ENCODE data around the gene METTL25B. TPM values are rescaled to one million over a fixed set of nuclear protein-coding genes. Genes with fewer than 3 reads are reported as not detected.

Gene METTL25B
- total RNA-seq, 1 experiment from 2014 or later = 10.4 TPM

DNA sequence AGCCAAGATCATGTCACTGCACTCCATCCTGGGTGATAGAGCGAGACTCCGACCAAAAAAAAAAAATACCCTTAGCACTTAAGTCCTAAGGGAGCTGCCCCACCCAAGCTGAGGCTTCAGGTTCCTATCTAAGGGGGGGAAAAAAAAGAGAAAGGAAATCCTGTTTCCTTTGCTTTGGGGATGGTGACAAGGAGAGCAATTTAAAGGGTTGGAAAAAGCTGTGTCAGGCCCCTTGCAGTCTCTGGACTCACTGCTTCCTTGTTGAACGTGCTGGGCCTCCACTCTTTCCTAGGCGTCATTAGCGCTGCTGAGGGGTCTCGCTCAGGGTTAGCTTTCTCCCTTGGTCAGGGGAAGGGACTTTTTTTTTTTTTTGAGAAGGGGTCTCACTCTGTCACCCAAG, 57.2 kb downstream of the METTL25B start:
- TF ChIP-seq EZH2 (IDR thresholded peaks at IDR 0.05; ENCODE audit: low read length, unreplicated experiment) = no peak
- TF ChIP-seq EZH2phosphoT487 (IDR thresholded peaks at IDR 0.05; ENCODE audit: borderline replicate concordance, low read length) = no peak
- TF ChIP-seq, protein P1, sequence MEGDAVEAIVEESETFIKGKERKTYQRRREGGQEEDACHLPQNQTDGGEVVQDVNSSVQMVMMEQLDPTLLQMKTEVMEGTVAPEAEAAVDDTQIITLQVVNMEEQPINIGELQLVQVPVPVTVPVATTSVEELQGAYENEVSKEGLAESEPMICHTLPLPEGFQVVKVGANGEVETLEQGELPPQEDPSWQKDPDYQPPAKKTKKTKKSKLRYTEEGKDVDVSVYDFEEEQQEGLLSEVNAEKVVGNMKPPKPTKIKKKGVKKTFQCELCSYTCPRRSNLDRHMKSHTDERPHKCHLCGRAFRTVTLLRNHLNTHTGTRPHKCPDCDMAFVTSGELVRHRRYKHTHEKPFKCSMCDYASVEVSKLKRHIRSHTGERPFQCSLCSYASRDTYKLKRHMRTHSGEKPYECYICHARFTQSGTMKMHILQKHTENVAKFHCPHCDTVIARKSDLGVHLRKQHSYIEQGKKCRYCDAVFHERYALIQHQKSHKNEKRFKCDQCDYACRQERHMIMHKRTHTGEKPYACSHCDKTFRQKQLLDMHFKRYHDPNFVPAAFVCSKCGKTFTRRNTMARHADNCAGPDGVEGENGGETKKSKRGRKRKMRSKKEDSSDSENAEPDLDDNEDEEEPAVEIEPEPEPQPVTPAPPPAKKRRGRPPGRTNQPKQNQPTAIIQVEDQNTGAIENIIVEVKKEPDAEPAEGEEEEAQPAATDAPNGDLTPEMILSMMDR (conservative IDR thresholded peaks at IDR 0.05; ENCODE audit: low read depth, low read length) = no peak
- DNase-seq (no peak), ATAC-seq (no peak)
- CTCF ChIA-PET = interaction anchor here (0.6 to 0.8 kb wide), 2 partner anchors 16 to 96 kb away, joined by 3 read pairs; no protein-coding TSS in a partner anchor
- Histone ChIP-seq H3K9me3 (ENCODE audit: low read length) (no peaks in the 10 kb centered on the region), H4K20me1 (ENCODE audit: low read length) (0 out of 2 replicates have a peak, but pooled peaks cover 3% of the 10 kb centered on the region), H3K9me2 (replicated peaks; ENCODE audit: low read length) (no peaks in the 10 kb centered on the region), H3K36me3 (ENCODE audit: low read depth, low read length) (peaks cover 57% of the 10 kb centered on the region), H3K4me3 (ENCODE audit: low read length) (no peak overlapping the region), H3K27me3 (ENCODE audit: low read length) (no peaks in the 10 kb centered on the region), H2AFZ (ENCODE audit: low read length) (no peak overlapping the region), H3K79me2 (ENCODE audit: low read length) (peaks cover 54% of the 10 kb centered on the region), H3K27ac (ENCODE audit: low read length) (no peak overlapping the region), H3K9ac (ENCODE audit: low read length) (no peak overlapping the region), H3F3A (ENCODE audit: low read length, unreplicated experiment) (no peaks in the 10 kb centered on the region), H3K4me1 (ENCODE audit: insufficient read depth, low read length) (no peaks in the 10 kb centered on the region), H3K4me2 (ENCODE audit: low read length) (no peak overlapping the region)
- BruUV-seq (replicated peaks) = no TSS peak
- intact Hi-C loops (cut with micrococcal nuclease) = no loop called here
- POLR2A ChIA-PET (ENCODE audit: unreplicated experiment) = no interaction called here

Other genes with a start within 250 kb of the METTL25B start
- gene MEF2D, start 227.7 kb upstream of the METTL25B start, total RNA-seq (2014; rRNA removed) = 17.3 and 27.4 TPM in 2 replicates
- gene IQGAP3, start 155.9 kb upstream of the METTL25B start, total RNA-seq (2014; rRNA removed) = 54.3 and 77.3 TPM in 2 replicates
- not detected in 2 replicates for gene TTC24, start 148.7 kb upstream of the METTL25B start, total RNA-seq (2014; rRNA removed)
- gene NAXE, start 136.7 kb upstream of the METTL25B start, total RNA-seq (2014; rRNA removed) = 237 and 261 TPM in 2 replicates
- 37.3 and 73.7 TPM in 2 replicates for gene GPATCH4, start 127.0 kb upstream of the METTL25B start, total RNA-seq (2014; rRNA removed)
- 1.1 TPM in 1 of 2 replicates, not detected in the other for gene HAPLN2, start 109.1 kb upstream of the METTL25B start, total RNA-seq (2014; rRNA removed)
- not detected in 2 replicates for gene BCAN, start 86.4 kb upstream of the METTL25B start, total RNA-seq (2014; rRNA removed)
- 58.2 and 70.0 TPM in 2 replicates for gene NES, start 51.1 kb upstream of the METTL25B start, total RNA-seq (2014; rRNA removed)
- gene CRABP2, start 22.9 kb upstream of the METTL25B start, total RNA-seq (2014; rRNA removed) = 120 and 150 TPM in 2 replicates
- gene ISG20L2, start 297 bp downstream of the METTL25B start, total RNA-seq (2014; rRNA removed) = 39.2 and 51.7 TPM in 2 replicates
- 232 and 275 TPM in 2 replicates for gene MRPL24, start 12.6 kb downstream of the METTL25B start, total RNA-seq (2014; rRNA removed)
- 586 and 1,030 TPM in 2 replicates for gene HDGF, start 23.2 kb downstream of the METTL25B start, total RNA-seq (2014; rRNA removed)
- 103 TPM in 2 replicates for gene PRCC, start 39.1 kb downstream of the METTL25B start, total RNA-seq (2014; rRNA removed)
- 6.9 and 7.8 TPM in 2 replicates for gene SH2D2A, start 88.4 kb downstream of the METTL25B start, total RNA-seq (2014; rRNA removed)
- gene INSRR, start 130.6 kb downstream of the METTL25B start, total RNA-seq (2014; rRNA removed) = not detected in 2 replicates
- gene NTRK1, start 132.4 kb downstream of the METTL25B start, total RNA-seq (2014; rRNA removed) = 0.15 and 0.40 TPM in 2 replicates
- gene PEAR1, start 165.2 kb downstream of the METTL25B start, total RNA-seq (2014; rRNA removed) = 10.3 and 11.9 TPM in 2 replicates
- gene LRRC71, start 192.2 kb downstream of the METTL25B start, total RNA-seq (2014; rRNA removed) = 0.11 TPM in 1 of 2 replicates, not detected in the other